Endothelial cell of umbilical vein (primary cell): ENCODE data around the gene NTRK2. TPM values are rescaled to one million over a fixed set of nuclear protein-coding genes. Genes with fewer than 3 reads are reported as not detected.

Experiments
- BruUV-seq: library from RNA; stranded (reverse); fragments of 400-500 nt; replicated peaks from 2 replicates; lab custom pipeline; 2021; lab: Mats Ljungman, UMichigan
- CTCF ChIA-PET: fragments of 300-600, 350-600 bp; sonication (Branson Sonifier 250); formaldehyde crosslinking; loops from one replicate; lab custom pipeline; 2021; ENCODE audit warnings: antibody characterized with exemption, inconsistent platforms; lab: Charles Lee
- POLR2A ChIA-PET: fragments of 300-600, 350-600 bp; sonication (Branson Sonifier 250); formaldehyde crosslinking; loops from one replicate; lab custom pipeline; 2021; ENCODE audit warnings: antibody characterized with exemption, inconsistent platforms; lab: Charles Lee
- DNase-seq: peaks from one replicate; pipeline ENCODE4 v3.0.0-alpha.2; 2011; ENCODE audit warnings: low read depth, low spot score
- FAIRE-seq: peaks from 2 replicates; lab custom pipeline; 2011; peaks lifted over from hg19 to GRCh38; lab: Jason Lieb, UNC
- H2AFZ ChIP-seq: 2 replicates; pipeline ENCODE4 v1.6.0; 2012; ENCODE audit warnings: low read depth, low read length, control low read depth, inconsistent platforms
- H3K27ac ChIP-seq: 2 replicates; pipeline ENCODE4 v1.5.1; 2011; ENCODE audit warnings: low read depth, mild to moderate bottlenecking, control low read depth, low read length, moderate library complexity; ENCODE audit not compliant: insufficient read depth
- H3K27me3 ChIP-seq, 2 experiments: 2 replicates each; pipeline versions ENCODE4 v1.6.0 to v1.6.1; 2011; ENCODE audit warnings: low read length in 2 of 2, mixed read lengths in 1 of 2; ENCODE audit not compliant: control insufficient read depth in 2 of 2, insufficient read depth in 2 of 2
- H3K36me3 ChIP-seq, 2 experiments: 2 replicates in 1 of 2; 3 replicates in 1 of 2; pipeline ENCODE4 v1.5.1; 2011; ENCODE audit warnings: low read length in 2 of 2, mild to moderate bottlenecking in 1 of 2, moderate library complexity in 1 of 2; ENCODE audit not compliant: control insufficient read depth in 2 of 2, insufficient read depth in 2 of 2; ENCODE audit errors: extremely low read depth in 1 of 2
- H3K4me1 ChIP-seq: 3 replicates; pipeline ENCODE4 v1.5.1; 2011; ENCODE audit warnings: mild to moderate bottlenecking, low read length; ENCODE audit not compliant: control insufficient read depth, insufficient read depth; ENCODE audit errors: extremely low read depth
- H3K4me2 ChIP-seq: 2 replicates; pipeline ENCODE4 v1.6.1; 2011; ENCODE audit warnings: low read length, control low read depth, mixed read lengths; ENCODE audit not compliant: insufficient read depth
- H3K4me3 ChIP-seq, 3 experiments: fragments of 200-600 bp in 1 of 3; sonication (generic), shearing (Covaris generic) in 1 of 3; replicated peaks in 1 of 3; 2 replicates each; pipeline ENCODE4 v1.5.1; 2011 to 2016; ENCODE audit warnings: control low read depth in 3 of 3, low read length in 3 of 3, mild to moderate bottlenecking in 2 of 3, inconsistent platforms in 1 of 3, low read depth in 1 of 3, moderate library complexity in 1 of 3; ENCODE audit not compliant: insufficient read depth in 1 of 3
- H3K79me2 ChIP-seq: 2 replicates; pipeline ENCODE4 v1.6.0; 2012; ENCODE audit warnings: low read length, inconsistent platforms; ENCODE audit not compliant: control insufficient read depth, insufficient read depth
- H3K9ac ChIP-seq: replicated peaks from 2 replicates; pipeline ENCODE3; 2011; ENCODE audit warnings: low read length, control low read depth; ENCODE audit not compliant: insufficient read depth; ENCODE audit errors: extremely low read depth
- H3K9me1 ChIP-seq: replicated peaks from 3 replicates; pipeline ENCODE4 v1.6.0; 2011; ENCODE audit warnings: mild to moderate bottlenecking, low read length; ENCODE audit not compliant: control insufficient read depth, insufficient read depth; ENCODE audit errors: extremely low read depth
- H3K9me3 ChIP-seq: replicated peaks from 2 replicates; pipeline ENCODE4 v1.5.1; 2012; ENCODE audit warnings: low read length, inconsistent platforms; ENCODE audit not compliant: control insufficient read depth, insufficient read depth
- H4K20me1 ChIP-seq: replicated peaks from 2 replicates; pipeline ENCODE3; 2011; ENCODE audit warnings: mild to moderate bottlenecking, low read length; ENCODE audit not compliant: control insufficient read depth, insufficient read depth; ENCODE audit errors: extremely low read depth
- CTCF ChIP-seq, 2 donors: IDR thresholded peaks; 1 replicate in 1 of 2; 2 replicates in 1 of 2; pipeline ENCODE4 v1.5.1; 2011; ENCODE audit warnings: low read length in 2 of 2, mild to moderate bottlenecking in 2 of 2, moderate library complexity in 2 of 2, control low read depth in 1 of 2, inconsistent platforms in 1 of 2, low read depth in 1 of 2; ENCODE audit not compliant: insufficient read depth in 1 of 2; ENCODE audit errors: extremely low read depth in 1 of 2
- EZH2 ChIP-seq: IDR thresholded peaks from 2 replicates; pipeline ENCODE4 v1.6.1; 2012; ENCODE audit warnings: borderline replicate concordance, low read depth, mild to moderate bottlenecking, moderate library complexity, low read length, inconsistent platforms; ENCODE audit not compliant: severe bottlenecking
- FOS ChIP-seq: IDR thresholded peaks from 2 replicates; pipeline ENCODE4 v1.6.1; 2011; ENCODE audit warnings: mild to moderate bottlenecking, low read length, moderate library complexity, borderline replicate concordance; ENCODE audit not compliant: insufficient read depth
- GATA2 ChIP-seq: IDR thresholded peaks from 2 replicates; pipeline ENCODE4 v1.7.0; 2011; ENCODE audit warnings: low read depth, mild to moderate bottlenecking, moderate library complexity, mixed read lengths, low read length; ENCODE audit not compliant: insufficient read length, insufficient read depth
- JUN ChIP-seq: IDR thresholded peaks from 2 replicates; pipeline ENCODE4 v1.6.1; 2011; ENCODE audit warnings: borderline replicate concordance, low read depth; ENCODE audit not compliant: insufficient read length, insufficient read depth
- MAX ChIP-seq: IDR thresholded peaks from 2 replicates; pipeline ENCODE4 v1.6.1; 2011; ENCODE audit not compliant: insufficient read depth, insufficient read length
- MYC ChIP-seq: IDR thresholded peaks from one replicate; pipeline ENCODE4 v1.6.1; 2011; ENCODE audit warnings: mild to moderate bottlenecking, low read depth, low read length
- POLR2A ChIP-seq: IDR thresholded peaks from 2 replicates; pipeline ENCODE4 v1.6.1; 2012; ENCODE audit warnings: low read depth, mild to moderate bottlenecking, control low read depth, low read length
- POLR2AphosphoS5 ChIP-seq: IDR thresholded peaks from 2 replicates; pipeline ENCODE4 v1.6.1; 2012; ENCODE audit warnings: low read depth, mild to moderate bottlenecking, control low read depth, low read length, moderate library complexity; ENCODE audit not compliant: insufficient read depth
- dilution Hi-C: fragments of 300-500 bp; cut with MboI; formaldehyde crosslinking; loops from one replicate; pipeline ENCODE4 v1.15.0; 2019; ENCODE audit warnings: low sequenced_read_pairs; ENCODE audit not compliant: extremely low pct_ligation_motif_present
- intact Hi-C: fragments of 100-400 bp; cut with micrococcal nuclease; formaldehyde crosslinking; loops from one replicate; pipeline ENCODE4 v1.10.0; 2022
- polyA plus RNA-seq, 4 experiments: library from polyadenylated mRNA; depleted of rRNA in 3 of 4; stranded (reverse) in 3 of 4; unstranded in 1 of 4; fragments of >200 nt; gene quantifications; 2 replicates each; pipeline versions ENCODE4 v1.2.1 to v1.2.3, GENCODE V29; 2011 to 2012; ENCODE audit warnings: missing spikeins in 1 of 4
- total RNA-seq: library from RNA; stranded (reverse); gene quantifications from 2 replicates; pipeline ENCODE4 v1.2.3, GENCODE V29; 2021

NTRK2 gene
- total and polyA plus RNA-seq, 2 donors (not counting 3 experiments of a cell fraction or from before 2014, with no cell fraction given): 0.01 to 0.13 TPM

GRCh38 chr9:84742261-84742660 lies 72.7 kb downstream of the NTRK2 start:
- H3K9me3 ChIP-seq: no peaks in the 10 kb centered on the region
- H2AFZ ChIP-seq: no peak overlapping the region
- ChIA-PET POLR2A (no interaction called here), CTCF (no interaction called here)
- H3K4me1 ChIP-seq: no peaks in the 10 kb centered on the region
- BruUV-seq: no TSS peak
- TF ChIP-seq JUN: no peak
- no peak for TF ChIP-seq POLR2A
- TF ChIP-seq GATA2: no peak
- no peak for TF ChIP-seq EZH2
- no peak for TF ChIP-seq CTCF (IDR thresholded peaks at IDR 0.05; ENCODE audit: extremely low read depth in 1 of 2, insufficient read depth in 1 of 2, low read depth in 1 of 2, low read length in 2 of 2)
- TF ChIP-seq MAX: no peak
- TF ChIP-seq POLR2AphosphoS5: no peak
- no peak for TF ChIP-seq FOS
- TF ChIP-seq MYC: no peak
- no peaks in the 10 kb centered on the region for H3K79me2 ChIP-seq
- no peaks in the 10 kb centered on the region for H3K36me3 ChIP-seq
- DNase-seq (no peak), FAIRE-seq (no peak)
- dilution Hi-C loops: no loop called here
- H3K9me1 ChIP-seq: no peaks in the 10 kb centered on the region
- intact Hi-C loops: no loop called here
- no peak overlapping the region for H3K4me3 ChIP-seq
- H3K9ac ChIP-seq: no peak overlapping the region
- H3K27me3 ChIP-seq: no peaks in the 10 kb centered on the region
- H3K27ac ChIP-seq: no peak overlapping the region
- H3K4me2 ChIP-seq: no peak overlapping the region
- no peaks in the 10 kb centered on the region for H4K20me1 ChIP-seq
